Erythroblast (primary cell): ENCODE results near the gene ZNF334.

Experiments
- GATA1 ChIP-seq: IDR thresholded peaks from 2 replicates; pipeline ENCODE4 v1.6.1; 2011; ENCODE audit warnings: low read depth, mild to moderate bottlenecking, control low read depth, low read length, moderate library complexity
- POLR2A ChIP-seq: IDR thresholded peaks from 2 replicates; pipeline ENCODE4 v1.6.1; 2011; ENCODE audit warnings: mild to moderate bottlenecking, low read length

DNA sequence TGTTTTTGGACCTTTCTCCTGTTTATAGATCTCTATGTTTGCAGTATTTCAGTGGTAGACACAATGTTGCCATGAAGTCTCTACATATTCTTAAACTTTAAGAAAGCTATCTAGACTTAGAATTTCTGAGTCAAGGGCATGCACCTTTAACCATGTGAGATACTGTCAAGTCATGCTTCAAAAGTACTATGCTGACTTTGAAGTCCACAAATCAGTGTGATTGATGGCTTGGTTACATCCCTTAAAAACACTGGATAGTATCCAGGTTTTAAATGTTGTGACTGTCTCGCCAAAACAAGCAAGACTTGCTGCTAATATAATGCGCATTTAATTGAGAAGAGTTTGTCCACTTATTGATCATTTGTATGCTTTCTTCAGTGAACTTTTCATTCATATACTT is 30.5 kb downstream of the ZNF334 start:
- TF ChIP-seq POLR2A (no peak), GATA1 (no peak)
